ENCODE results near the gene TMEM106C. TPM values are rescaled to one million over a fixed set of nuclear protein-coding genes. Genes with fewer than 3 reads are reported as not detected.

The TMEM106C gene
- total and polyA plus RNA-seq, 2 of the 13 experiments (the other 11 are each of a cell fraction or from before 2014, with no cell fraction given): 132 to 192 TPM

GRCh38 chr12:47938093-47938492 lies 25.3 kb upstream of the TMEM106C start:
- DNase-seq (ENCODE audit: low spot score): no peak
- intact Hi-C loops (cut with micrococcal nuclease; ENCODE audit: unreplicated experiment) (no loop called here), in situ Hi-C loops (cut with HindIII; ENCODE audit: extremely low pct_ligation_motif_present, low pct_unique_long_range_greater_than_20kb) (no loop called here)
- Histone ChIP-seq H4K20me1 (ENCODE audit: insufficient read depth, low read length) (no peaks in the 10 kb centered on the region), H3K4me3 (replicated peaks in 1 of 3; ENCODE audit: insufficient read depth in 1 of 3, low read depth in 2 of 3, low read length in 3 of 3) (no peak overlapping the region), H2AFZ (ENCODE audit: low read length) (no peak overlapping the region), H3K79me2 (ENCODE audit: insufficient read depth, low read length) (no peaks in the 10 kb centered on the region), H3K4me1 (ENCODE audit: insufficient read depth, low read length) (peaks cover 16% of the 10 kb centered on the region), H3K27ac (ENCODE audit: extremely low read length, insufficient read depth, low read length) (no peak overlapping the region), H3K4me2 (ENCODE audit: low read depth, low read length) (no peak overlapping the region), H3K27me3 (ENCODE audit: control insufficient read depth in 1 of 2, insufficient read depth in 2 of 2, low read length in 2 of 2) (peaks cover 0 to 7% of the 10 kb centered on the region in 2 experiments; a peak in 2 of 5 replicates), H3K9me3 (ENCODE audit: low read length) (no peaks in the 10 kb centered on the region), H3K36me3 (replicated peaks in 1 of 2; ENCODE audit: control insufficient read depth in 1 of 2, insufficient read depth in 2 of 2, low read length in 2 of 2) (no peaks in the 10 kb centered on the region), H3K9ac (ENCODE audit: insufficient read depth, low read depth, low read length) (no peak overlapping the region)
- no peak for ATAC-seq
- ChIA-PET CTCF (ENCODE audit: low intra/inter-chr PET ratio, low total read pairs) (no interaction called here), POLR2A (no interaction called here)
- no peak for FAIRE-seq
- TF ChIP-seq MNT (IDR thresholded peaks at IDR 0.05): no peak
- no peak for TF ChIP-seq IRF1 (CRISPR knock-in tag; IDR thresholded peaks at IDR 0.05; ENCODE audit: low read depth)
- TF ChIP-seq ZNF143 (CRISPR knock-in tag; IDR thresholded peaks at IDR 0.05): no peak
- BruUV-seq (replicated peaks): no TSS peak
- WGBS (ENCODE audit: low lambda C conversion rate): 40% methylated on average over 1 of the region's 1 CpG

GRCh38 chr12:47938594-47938993 lies 24.8 kb upstream of the TMEM106C start:
- FAIRE-seq (no peak), DNase-seq (ENCODE audit: low spot score) (no peak), ATAC-seq (no peak)
- ChIA-PET POLR2A (no interaction called here), CTCF (ENCODE audit: low intra/inter-chr PET ratio, low total read pairs) (no interaction called here)
- 0% methylated on average over 1 of the region's 4 CpGs for WGBS (ENCODE audit: low lambda C conversion rate)
- Histone ChIP-seq H3K79me2 (ENCODE audit: insufficient read depth, low read length) (no peaks in the 10 kb centered on the region), H3K4me3 (replicated peaks in 1 of 3; ENCODE audit: insufficient read depth in 1 of 3, low read depth in 2 of 3, low read length in 3 of 3) (no peak overlapping the region), H3K27me3 (ENCODE audit: control insufficient read depth in 1 of 2, insufficient read depth in 2 of 2, low read length in 2 of 2) (peaks cover 0 to 7% of the 10 kb centered on the region in 2 experiments; a peak in 2 of 5 replicates), H3K27ac (ENCODE audit: extremely low read length, insufficient read depth, low read length) (no peak overlapping the region), H3K9me3 (ENCODE audit: low read length) (no peaks in the 10 kb centered on the region), H3K4me2 (ENCODE audit: low read depth, low read length) (no peak overlapping the region), H3K36me3 (replicated peaks in 1 of 2; ENCODE audit: control insufficient read depth in 1 of 2, insufficient read depth in 2 of 2, low read length in 2 of 2) (no peaks in the 10 kb centered on the region), H2AFZ (ENCODE audit: low read length) (no peak overlapping the region), H3K9ac (ENCODE audit: insufficient read depth, low read depth, low read length) (no peak overlapping the region), H3K4me1 (ENCODE audit: insufficient read depth, low read length) (peaks cover 21% of the 10 kb centered on the region), H4K20me1 (ENCODE audit: insufficient read depth, low read length) (no peaks in the 10 kb centered on the region)
- intact Hi-C loops (cut with micrococcal nuclease; ENCODE audit: unreplicated experiment): no loop called here
- TF ChIP-seq SIX4 (CRISPR knock-in tag; IDR thresholded peaks at IDR 0.05) (no peak), SKI (IDR thresholded peaks at IDR 0.05; ENCODE audit: partially characterized antibody) (no peak), TSC22D2 (CRISPR knock-in tag; IDR thresholded peaks at IDR 0.05; ENCODE audit: borderline replicate concordance) (no peak)
- no TSS peak for BruUV-seq (replicated peaks)
- in situ Hi-C loops (cut with HindIII; ENCODE audit: extremely low pct_ligation_motif_present, low pct_unique_long_range_greater_than_20kb): no loop called here

All from HepG2 (cell line).